ENCODE measurements around the gene PNMA6E.

The PNMA6E gene

DNA sequence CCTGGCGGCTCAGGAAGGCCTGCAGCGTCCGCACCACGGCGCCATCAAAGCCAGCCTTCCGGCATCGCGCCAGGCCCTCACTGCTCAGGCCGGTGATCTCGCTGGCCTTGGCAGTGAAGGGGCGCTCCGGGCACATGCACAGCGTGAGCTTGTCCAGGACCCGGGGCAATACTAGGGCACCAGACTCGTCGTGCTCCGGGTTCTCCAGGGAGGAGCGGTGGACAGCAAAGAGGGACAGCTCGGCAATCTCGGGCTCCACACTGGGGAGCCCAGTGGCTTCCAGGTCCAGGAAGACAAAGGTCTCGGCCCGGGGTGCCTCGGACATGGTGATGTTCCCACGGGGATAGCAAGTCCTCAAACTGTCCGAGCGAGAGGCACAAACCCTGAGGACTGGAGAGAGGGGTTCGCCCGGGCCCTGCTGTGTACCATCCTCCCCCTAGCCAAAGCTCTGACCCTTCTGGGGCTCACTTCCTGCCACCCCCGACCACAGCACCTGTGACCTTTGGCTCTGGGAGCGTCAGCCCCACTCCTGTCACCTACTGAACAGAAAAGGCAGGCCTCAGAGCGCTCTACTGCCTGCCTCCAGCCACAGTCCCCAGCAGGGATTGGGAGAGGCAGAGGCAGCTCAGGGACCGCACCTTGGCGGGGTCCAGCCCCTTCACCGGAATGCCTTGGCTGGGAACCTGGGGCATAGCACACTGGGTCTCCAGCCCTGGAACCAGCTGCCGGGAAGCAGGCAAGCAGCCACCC is 44.1 kb upstream of the PNMA6E start:
- Histone ChIP-seq H3K4me1 (ENCODE audit: insufficient read depth, low read length) (no peaks in the 10 kb centered on the region), H3K9me3 (ENCODE audit: insufficient read depth, low read depth, low read length) (no peaks in the 10 kb centered on the region), H3K27me3 (ENCODE audit: insufficient read depth, low read length) (no peaks in the 10 kb centered on the region), H3K27ac (ENCODE audit: low read depth, low read length) (no peak overlapping the region), H3K4me3 (ENCODE audit: low read length) (no peak overlapping the region), H3K9ac (ENCODE audit: low read depth, low read length) (no peak overlapping the region), H3K36me3 (ENCODE audit: insufficient read depth, low read length) (no peaks in the 10 kb centered on the region)
- WGBS = 95% methylated on average over 33 of the region's 35 CpGs

DNA sequence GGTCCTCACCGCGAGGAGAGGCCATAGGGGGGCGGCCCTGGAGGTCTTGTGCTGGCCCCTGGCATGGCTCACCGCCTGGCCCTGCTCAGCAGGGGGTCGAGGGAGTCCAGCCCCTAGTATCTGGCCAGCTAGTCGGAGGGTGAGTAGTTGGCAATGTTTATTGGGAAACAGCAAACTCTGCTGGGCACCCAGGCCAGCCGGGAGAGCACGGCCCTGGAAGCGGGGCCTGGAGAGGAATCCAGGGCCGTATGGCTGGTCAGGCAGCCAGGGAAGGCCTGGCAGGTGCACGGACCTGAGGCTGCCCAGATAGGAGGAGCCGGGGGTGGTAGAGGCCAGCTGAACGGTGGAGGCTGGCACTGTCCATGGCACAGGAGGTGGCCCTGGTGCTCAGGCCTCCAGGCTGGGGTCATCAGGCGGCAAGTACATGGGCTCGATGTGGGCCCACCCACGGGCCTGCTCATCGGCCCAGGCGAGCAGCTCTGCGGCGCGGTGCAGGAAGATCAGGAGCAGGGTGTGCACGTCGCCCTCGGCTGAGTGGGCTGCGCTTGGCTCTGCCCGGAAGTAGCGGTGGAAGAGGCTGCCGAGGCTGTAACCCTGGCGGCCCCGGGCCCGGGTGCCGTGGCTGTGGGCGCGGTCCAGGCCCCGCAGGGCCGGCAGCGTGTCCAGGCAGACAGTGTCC is 43.3 kb upstream of the PNMA6E start:
- 95% methylated on average over 37 of the region's 37 CpGs for WGBS
- H3K9me3 ChIP-seq (ENCODE audit: insufficient read depth, low read depth, low read length) = no peaks in the 10 kb centered on the region
- H3K27me3 ChIP-seq (ENCODE audit: insufficient read depth, low read length) = no peaks in the 10 kb centered on the region
- H3K9ac ChIP-seq (ENCODE audit: low read depth, low read length) = no peak overlapping the region
- H3K4me3 ChIP-seq (ENCODE audit: low read length) = no peak overlapping the region
- no peaks in the 10 kb centered on the region for H3K4me1 ChIP-seq (ENCODE audit: insufficient read depth, low read length)
- H3K27ac ChIP-seq (ENCODE audit: low read depth, low read length) = no peak overlapping the region
- no peaks in the 10 kb centered on the region for H3K36me3 ChIP-seq (ENCODE audit: insufficient read depth, low read length)

GRCh38 chrX:153443476-153444332 is 42.6 kb upstream of the PNMA6E start:
- Histone ChIP-seq H3K4me1 (ENCODE audit: insufficient read depth, low read length) (no peaks in the 10 kb centered on the region), H3K9me3 (ENCODE audit: insufficient read depth, low read depth, low read length) (no peaks in the 10 kb centered on the region), H3K4me3 (ENCODE audit: low read length) (no peak overlapping the region), H3K9ac (ENCODE audit: low read depth, low read length) (no peak overlapping the region), H3K27ac (ENCODE audit: low read depth, low read length) (no peak overlapping the region), H3K27me3 (ENCODE audit: insufficient read depth, low read length) (no peaks in the 10 kb centered on the region), H3K36me3 (ENCODE audit: insufficient read depth, low read length) (no peaks in the 10 kb centered on the region)
- WGBS = 90% methylated on average over 25 of the region's 25 CpGs

DNA sequence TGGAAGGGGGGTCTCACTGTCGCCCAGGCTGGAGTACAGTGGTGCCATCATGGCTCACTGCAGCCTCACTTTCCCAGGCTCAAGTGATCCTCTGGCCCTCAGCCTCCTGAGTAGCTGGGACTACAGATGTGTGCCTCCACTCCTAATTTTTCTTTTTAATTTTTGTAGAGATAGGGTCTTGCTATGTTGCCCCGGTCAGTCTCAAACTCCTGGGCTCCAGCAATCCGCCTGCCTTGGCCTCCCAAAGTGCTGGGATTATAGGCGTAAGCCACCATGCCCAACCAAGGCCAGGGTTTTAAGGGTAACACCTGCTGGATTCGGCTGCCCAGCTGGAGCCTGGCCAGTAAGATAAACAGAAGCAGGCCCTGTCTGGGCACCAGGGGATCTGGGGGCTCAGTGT is 41.3 kb upstream of the PNMA6E start:
- Histone ChIP-seq H3K9ac (ENCODE audit: low read depth, low read length) (no peak overlapping the region), H3K4me1 (ENCODE audit: insufficient read depth, low read length) (no peaks in the 10 kb centered on the region), H3K4me3 (ENCODE audit: low read length) (no peak overlapping the region), H3K9me3 (ENCODE audit: insufficient read depth, low read depth, low read length) (no peaks in the 10 kb centered on the region), H3K27me3 (ENCODE audit: insufficient read depth, low read length) (no peaks in the 10 kb centered on the region), H3K36me3 (ENCODE audit: insufficient read depth, low read length) (no peaks in the 10 kb centered on the region), H3K27ac (ENCODE audit: low read depth, low read length) (no peak overlapping the region)
- WGBS = 96% methylated on average over 5 of the region's 5 CpGs

DNA sequence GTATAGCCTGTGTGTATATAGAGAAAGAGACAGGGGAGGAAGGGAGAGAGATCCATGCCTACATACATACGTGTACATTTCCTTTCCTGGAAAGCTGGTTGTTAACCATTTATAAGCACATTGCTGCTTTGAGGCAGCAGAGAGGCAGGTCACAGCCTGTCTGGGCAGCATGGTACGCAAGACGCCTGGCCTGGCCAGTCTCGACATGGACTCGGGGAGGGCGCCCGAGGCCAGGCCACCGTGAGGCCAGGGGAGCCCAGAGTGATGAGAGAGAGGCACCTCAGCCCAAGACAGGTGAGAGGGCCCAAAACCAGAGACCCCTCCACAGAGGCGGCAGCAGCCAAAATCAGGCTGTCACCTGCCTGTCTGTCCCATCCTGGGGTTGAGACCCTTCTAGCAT is 40.8 kb upstream of the PNMA6E start:
- no peak overlapping the region for H3K27ac ChIP-seq (ENCODE audit: low read depth, low read length)
- no peaks in the 10 kb centered on the region for H3K9me3 ChIP-seq (ENCODE audit: insufficient read depth, low read depth, low read length)
- H3K4me1 ChIP-seq (ENCODE audit: insufficient read depth, low read length) = no peaks in the 10 kb centered on the region
- H3K4me3 ChIP-seq (ENCODE audit: low read length) = no peak overlapping the region
- WGBS = 91% methylated on average over 9 of the region's 9 CpGs
- H3K36me3 ChIP-seq (ENCODE audit: insufficient read depth, low read length) = no peaks in the 10 kb centered on the region
- no peak overlapping the region for H3K9ac ChIP-seq (ENCODE audit: low read depth, low read length)
- H3K27me3 ChIP-seq (ENCODE audit: insufficient read depth, low read length) = no peaks in the 10 kb centered on the region

DNA sequence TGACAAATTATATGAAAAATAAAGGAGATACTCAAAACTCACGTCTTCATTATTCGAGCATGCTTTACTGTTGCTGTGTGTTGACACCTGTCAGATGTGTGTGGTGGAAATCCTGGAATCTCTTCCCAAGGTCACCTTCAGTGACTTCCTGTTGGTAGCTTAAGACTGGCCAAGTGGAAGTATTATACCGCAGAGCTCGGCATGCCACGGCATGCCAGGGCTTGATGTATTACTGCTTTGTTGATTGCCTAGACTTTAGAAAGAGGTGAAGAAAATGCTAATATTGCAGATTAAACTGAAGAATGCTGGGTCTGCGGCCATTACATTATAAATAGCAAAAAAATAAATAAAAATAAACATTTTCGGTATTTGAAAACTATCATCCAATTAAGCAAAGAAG is 40.1 kb upstream of the PNMA6E start:
- H3K27me3 ChIP-seq (ENCODE audit: insufficient read depth, low read length) = no peaks in the 10 kb centered on the region
- no peaks in the 10 kb centered on the region for H3K36me3 ChIP-seq (ENCODE audit: insufficient read depth, low read length)

GRCh38 chrX:153440556-153441135 is 39.5 kb upstream of the PNMA6E start:
- Histone ChIP-seq H3K9me3 (ENCODE audit: insufficient read depth, low read depth, low read length) (no peaks in the 10 kb centered on the region), H3K4me3 (ENCODE audit: low read length) (no peak overlapping the region), H3K4me1 (ENCODE audit: insufficient read depth, low read length) (no peaks in the 10 kb centered on the region), H3K9ac (ENCODE audit: low read depth, low read length) (no peak overlapping the region), H3K27ac (ENCODE audit: low read depth, low read length) (no peak overlapping the region), H3K27me3 (ENCODE audit: insufficient read depth, low read length) (no peaks in the 10 kb centered on the region), H3K36me3 (ENCODE audit: insufficient read depth, low read length) (no peaks in the 10 kb centered on the region)
- WGBS = 89% methylated on average over 11 of the region's 13 CpGs

More for the DNA sequence above, 40.1 kb upstream of the PNMA6E start:
- Histone ChIP-seq H3K27ac (ENCODE audit: low read depth, low read length) (no peak overlapping the region), H3K4me3 (ENCODE audit: low read length) (no peak overlapping the region), H3K4me1 (ENCODE audit: insufficient read depth, low read length) (no peaks in the 10 kb centered on the region), H3K9ac (ENCODE audit: low read depth, low read length) (no peak overlapping the region), H3K9me3 (ENCODE audit: insufficient read depth, low read depth, low read length) (no peaks in the 10 kb centered on the region)
- WGBS = 73% methylated on average over 5 of the region's 7 CpGs

GRCh38 chrX:153439977-153440376 is 38.8 kb upstream of the PNMA6E start:
- no peak overlapping the region for H3K4me3 ChIP-seq (ENCODE audit: low read length)
- no peaks in the 10 kb centered on the region for H3K4me1 ChIP-seq (ENCODE audit: insufficient read depth, low read length)
- no peaks in the 10 kb centered on the region for H3K9me3 ChIP-seq (ENCODE audit: insufficient read depth, low read depth, low read length)
- H3K27ac ChIP-seq (ENCODE audit: low read depth, low read length) = no peak overlapping the region
- H3K9ac ChIP-seq (ENCODE audit: low read depth, low read length) = no peak overlapping the region
- H3K27me3 ChIP-seq (ENCODE audit: insufficient read depth, low read length) = no peaks in the 10 kb centered on the region
- WGBS = 91% methylated on average over 4 of the region's 4 CpGs
- H3K36me3 ChIP-seq (ENCODE audit: insufficient read depth, low read length) = no peaks in the 10 kb centered on the region

DNA sequence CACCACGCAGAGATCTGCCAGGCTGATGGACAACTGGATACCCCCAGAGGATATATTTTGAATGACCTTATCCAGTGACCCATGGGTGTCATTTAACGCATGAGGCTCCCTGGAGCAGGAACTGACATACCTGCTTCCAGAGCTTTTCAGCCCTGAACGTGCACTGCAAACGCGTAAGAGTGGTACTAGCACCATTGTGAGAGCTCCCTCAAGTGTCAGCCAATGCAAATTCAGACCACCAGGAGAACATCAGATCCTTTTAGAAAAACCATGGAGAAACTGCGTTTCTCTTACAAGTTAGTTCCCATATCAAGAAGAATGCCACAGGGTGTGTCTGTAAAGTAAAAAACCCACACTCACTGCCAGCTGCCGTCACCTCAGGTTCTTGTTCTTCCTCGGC is 37.4 kb upstream of the PNMA6E start:
- H3K27me3 ChIP-seq (ENCODE audit: insufficient read depth, low read length) = no peaks in the 10 kb centered on the region
- no peaks in the 10 kb centered on the region for H3K4me1 ChIP-seq (ENCODE audit: insufficient read depth, low read length)
- no peaks in the 10 kb centered on the region for H3K9me3 ChIP-seq (ENCODE audit: insufficient read depth, low read depth, low read length)
- H3K9ac ChIP-seq (ENCODE audit: low read depth, low read length) = no peak overlapping the region
- no peak overlapping the region for H3K4me3 ChIP-seq (ENCODE audit: low read length)
- WGBS = 39% methylated on average over 8 of the region's 8 CpGs
- H3K36me3 ChIP-seq (ENCODE audit: insufficient read depth, low read length) = no peaks in the 10 kb centered on the region
- H3K27ac ChIP-seq (ENCODE audit: low read depth, low read length) = no peak overlapping the region

DNA sequence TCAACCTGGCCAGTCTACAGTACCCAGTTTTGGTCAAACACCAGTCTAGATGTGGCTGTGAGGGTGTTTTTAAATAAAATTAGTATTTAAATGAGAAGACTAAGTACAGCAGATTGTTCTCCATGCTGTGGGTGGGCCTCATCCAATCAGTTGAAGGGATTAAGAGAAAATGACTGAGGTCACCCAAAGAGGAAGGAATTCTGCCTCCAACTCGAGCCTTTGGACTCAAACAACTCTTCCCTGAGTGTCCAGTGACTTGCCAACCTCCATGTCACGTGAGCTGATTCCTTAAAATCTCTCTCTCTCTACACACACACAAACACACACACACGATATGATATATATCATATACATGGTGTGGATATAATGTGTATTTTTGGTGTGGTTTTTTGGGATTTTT is 34.7 kb upstream of the PNMA6E start:
- Histone ChIP-seq H3K9ac (ENCODE audit: low read depth, low read length) (no peak overlapping the region), H3K4me3 (ENCODE audit: low read length) (no peak overlapping the region), H3K27me3 (ENCODE audit: insufficient read depth, low read length) (no peaks in the 10 kb centered on the region), H3K36me3 (ENCODE audit: insufficient read depth, low read length) (no peaks in the 10 kb centered on the region), H3K4me1 (ENCODE audit: insufficient read depth, low read length) (no peaks in the 10 kb centered on the region), H3K9me3 (ENCODE audit: insufficient read depth, low read depth, low read length) (peaks cover 1% of the 10 kb centered on the region; the same call in 1 of the 2 replicates), H3K27ac (ENCODE audit: low read depth, low read length) (no peak overlapping the region)
- WGBS = 67% methylated on average over 2 of the region's 3 CpGs

DNA sequence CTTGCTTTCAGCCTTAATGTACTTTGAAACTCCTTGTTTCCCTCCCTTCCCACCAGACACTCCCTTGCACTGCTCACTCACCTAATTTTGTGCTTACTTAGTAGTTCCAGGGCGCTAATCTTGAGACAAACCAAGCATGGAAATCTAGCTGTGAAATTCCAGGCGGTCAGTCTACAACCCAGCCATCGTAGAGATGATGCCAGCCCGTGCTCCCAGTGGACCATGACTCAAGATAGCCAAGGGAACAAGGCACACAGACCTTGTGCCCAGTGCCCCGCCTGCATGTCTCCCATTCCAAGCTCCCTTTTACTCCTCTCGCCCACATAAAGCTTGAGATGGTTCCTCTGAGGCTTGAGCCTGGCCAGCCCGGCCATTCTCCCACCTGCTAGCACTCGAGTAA is 33.7 kb upstream of the PNMA6E start:
- Histone ChIP-seq H3K9ac (ENCODE audit: low read depth, low read length) (no peak overlapping the region), H3K4me1 (ENCODE audit: insufficient read depth, low read length) (no peaks in the 10 kb centered on the region), H3K27ac (ENCODE audit: low read depth, low read length) (no peak overlapping the region), H3K4me3 (ENCODE audit: low read length) (no peak overlapping the region), H3K9me3 (ENCODE audit: insufficient read depth, low read depth, low read length) (peaks cover 3% of the 10 kb centered on the region; the same call in 1 of the 2 replicates), H3K27me3 (ENCODE audit: insufficient read depth, low read length) (no peaks in the 10 kb centered on the region), H3K36me3 (ENCODE audit: insufficient read depth, low read length) (no peaks in the 10 kb centered on the region)
- WGBS = 93% methylated on average over 8 of the region's 8 CpGs
